Astrocyte of the cerebellum (primary cell): ENCODE data around the gene SETBP1.

Experiments used
- DNase-seq: peaks from one replicate; pipeline ENCODE4 v3.0.0-alpha.2; 2011; ENCODE audit warnings: low read depth
- H3K4me3 ChIP-seq: 2 replicates; pipeline ENCODE4 v1.5.1; 2011; ENCODE audit warnings: mild to moderate bottlenecking, low read depth, low read length, moderate library complexity
- CTCF ChIP-seq: IDR thresholded peaks from 2 replicates; pipeline ENCODE4 v1.5.1; 2012; ENCODE audit warnings: low read length, low read depth, moderate library complexity, mild to moderate bottlenecking; ENCODE audit errors: missing control alignments
- in situ Hi-C: cut with HindIII; loops from 2 replicates; pipeline ENCODE4 v1.10.0; 2017; ENCODE audit warnings: low sequenced_read_pairs

The SETBP1 gene

GRCh38 chr18:44680273-44681075, at the start of gene SETBP1:
TSS of gene SETBP1 (plus strand) at chr18:44680888. CDS start at chr18:44701347, 20,459 bp downstream.
- peak; percentile 8 for TF ChIP-seq CTCF

GRCh38 chr18:44632469-44633145, 48.1 kb upstream of the SETBP1 start:
- no peak for TF ChIP-seq CTCF
- DNase-seq = no peak
- in situ Hi-C loops = no loop called here
- H3K4me3 ChIP-seq = no peak overlapping the region

More at GRCh38 chr18:44680273-44681075, at the start of gene SETBP1:
- H3K4me3 ChIP-seq = peak within 1 kb of the TSS; percentile 60
- in situ Hi-C loops = loop anchor here (5.0 kb wide), 1 partner anchor 97 kb away; no protein-coding TSS in a partner anchor
- peak; percentile 39 for DNase-seq

GRCh38 chr18:44635546-44635945, 45.1 kb upstream of the SETBP1 start:
- TF ChIP-seq CTCF = no peak
- no peak for DNase-seq
- in situ Hi-C loops = no loop called here
- H3K4me3 ChIP-seq = no peak overlapping the region

- no peak overlapping the region for H3K4me3 ChIP-seq
- no peak for TF ChIP-seq CTCF
- no peak for DNase-seq
- in situ Hi-C loops = no loop called here
Measured at GRCh38 chr18:44636241-44636640, 44.4 kb upstream of the SETBP1 start.

GRCh38 chr18:44637210-44638033, 43.3 kb upstream of the SETBP1 start:
- in situ Hi-C loops = no loop called here

More at GRCh38 chr18:44637210-44638033, 43.3 kb upstream of the SETBP1 start:
- H3K4me3 ChIP-seq = no peak overlapping the region
- no peak for TF ChIP-seq CTCF
- DNase-seq = no peak
